ENCODE data around the gene FAM20B. TPM values are rescaled to one million over a fixed set of nuclear protein-coding genes. Genes with fewer than 3 reads are reported as not detected.

The FAM20B gene
- total and polyA plus RNA-seq, 2 of the 13 experiments (the other 11 are each of a cell fraction or from before 2014, with no cell fraction given): 13.8 to 26.9 TPM

DNA sequence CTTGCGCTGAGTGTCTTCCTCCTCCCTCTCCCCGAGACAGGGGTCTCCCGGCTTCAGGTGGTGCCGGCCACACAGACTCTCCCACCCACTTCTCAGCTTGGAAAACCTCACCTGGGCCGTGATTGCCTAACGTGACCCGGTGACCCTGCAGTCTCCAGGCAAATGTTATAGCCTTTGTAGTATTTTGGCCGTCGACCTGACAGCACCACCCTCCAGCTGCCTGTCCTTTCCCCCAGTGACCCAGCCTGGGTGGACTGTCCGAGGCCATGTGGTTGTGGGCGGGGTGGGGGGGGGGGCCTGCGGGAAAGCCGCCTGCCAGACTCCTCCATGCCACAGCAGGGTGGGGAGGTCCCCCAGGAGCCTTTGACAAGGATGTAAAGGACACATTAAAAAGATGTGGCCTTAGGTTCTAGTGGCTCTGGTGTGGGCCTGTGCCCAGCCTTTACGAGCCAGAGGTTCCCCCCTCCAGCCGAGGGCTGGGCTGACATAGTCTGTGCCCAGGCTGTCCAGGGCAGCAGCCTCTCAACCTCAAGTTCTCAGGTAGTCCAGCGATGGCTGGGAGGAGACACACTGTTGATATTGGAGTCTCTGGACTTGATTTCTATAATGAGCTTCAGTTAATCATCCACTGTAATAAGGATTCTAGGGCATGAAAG lies 64.3 kb downstream of the FAM20B start (continued):
- TF ChIP-seq, protein P1, sequence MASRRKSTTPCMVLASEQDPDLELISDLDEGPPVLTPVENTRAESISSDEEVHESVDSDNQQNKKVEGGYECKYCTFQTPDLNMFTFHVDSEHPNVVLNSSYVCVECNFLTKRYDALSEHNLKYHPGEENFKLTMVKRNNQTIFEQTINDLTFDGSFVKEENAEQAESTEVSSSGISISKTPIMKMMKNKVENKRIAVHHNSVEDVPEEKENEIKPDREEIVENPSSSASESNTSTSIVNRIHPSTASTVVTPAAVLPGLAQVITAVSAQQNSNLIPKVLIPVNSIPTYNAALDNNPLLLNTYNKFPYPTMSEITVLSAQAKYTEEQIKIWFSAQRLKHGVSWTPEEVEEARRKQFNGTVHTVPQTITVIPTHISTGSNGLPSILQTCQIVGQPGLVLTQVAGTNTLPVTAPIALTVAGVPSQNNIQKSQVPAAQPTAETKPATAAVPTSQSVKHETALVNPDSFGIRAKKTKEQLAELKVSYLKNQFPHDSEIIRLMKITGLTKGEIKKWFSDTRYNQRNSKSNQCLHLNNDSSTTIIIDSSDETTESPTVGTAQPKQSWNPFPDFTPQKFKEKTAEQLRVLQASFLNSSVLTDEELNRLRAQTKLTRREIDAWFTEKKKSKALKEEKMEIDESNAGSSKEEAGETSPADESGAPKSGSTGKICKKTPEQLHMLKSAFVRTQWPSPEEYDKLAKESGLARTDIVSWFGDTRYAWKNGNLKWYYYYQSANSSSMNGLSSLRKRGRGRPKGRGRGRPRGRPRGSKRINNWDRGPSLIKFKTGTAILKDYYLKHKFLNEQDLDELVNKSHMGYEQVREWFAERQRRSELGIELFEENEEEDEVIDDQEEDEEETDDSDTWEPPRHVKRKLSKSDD (CRISPR knock-in tag; IDR thresholded peaks at IDR 0.05; ENCODE audit: low read depth): no peak
- TF ChIP-seq, protein P2, sequence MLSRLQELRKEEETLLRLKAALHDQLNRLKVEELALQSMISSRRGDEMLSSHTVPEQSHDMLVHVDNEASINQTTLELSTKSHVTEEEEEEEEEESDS (CRISPR knock-in tag; IDR thresholded peaks at IDR 0.05; ENCODE audit: borderline replicate concordance): no peak
- no peak for TF ChIP-seq KAT8 (CRISPR knock-in tag; IDR thresholded peaks at IDR 0.05)
- TF ChIP-seq, protein P3, sequence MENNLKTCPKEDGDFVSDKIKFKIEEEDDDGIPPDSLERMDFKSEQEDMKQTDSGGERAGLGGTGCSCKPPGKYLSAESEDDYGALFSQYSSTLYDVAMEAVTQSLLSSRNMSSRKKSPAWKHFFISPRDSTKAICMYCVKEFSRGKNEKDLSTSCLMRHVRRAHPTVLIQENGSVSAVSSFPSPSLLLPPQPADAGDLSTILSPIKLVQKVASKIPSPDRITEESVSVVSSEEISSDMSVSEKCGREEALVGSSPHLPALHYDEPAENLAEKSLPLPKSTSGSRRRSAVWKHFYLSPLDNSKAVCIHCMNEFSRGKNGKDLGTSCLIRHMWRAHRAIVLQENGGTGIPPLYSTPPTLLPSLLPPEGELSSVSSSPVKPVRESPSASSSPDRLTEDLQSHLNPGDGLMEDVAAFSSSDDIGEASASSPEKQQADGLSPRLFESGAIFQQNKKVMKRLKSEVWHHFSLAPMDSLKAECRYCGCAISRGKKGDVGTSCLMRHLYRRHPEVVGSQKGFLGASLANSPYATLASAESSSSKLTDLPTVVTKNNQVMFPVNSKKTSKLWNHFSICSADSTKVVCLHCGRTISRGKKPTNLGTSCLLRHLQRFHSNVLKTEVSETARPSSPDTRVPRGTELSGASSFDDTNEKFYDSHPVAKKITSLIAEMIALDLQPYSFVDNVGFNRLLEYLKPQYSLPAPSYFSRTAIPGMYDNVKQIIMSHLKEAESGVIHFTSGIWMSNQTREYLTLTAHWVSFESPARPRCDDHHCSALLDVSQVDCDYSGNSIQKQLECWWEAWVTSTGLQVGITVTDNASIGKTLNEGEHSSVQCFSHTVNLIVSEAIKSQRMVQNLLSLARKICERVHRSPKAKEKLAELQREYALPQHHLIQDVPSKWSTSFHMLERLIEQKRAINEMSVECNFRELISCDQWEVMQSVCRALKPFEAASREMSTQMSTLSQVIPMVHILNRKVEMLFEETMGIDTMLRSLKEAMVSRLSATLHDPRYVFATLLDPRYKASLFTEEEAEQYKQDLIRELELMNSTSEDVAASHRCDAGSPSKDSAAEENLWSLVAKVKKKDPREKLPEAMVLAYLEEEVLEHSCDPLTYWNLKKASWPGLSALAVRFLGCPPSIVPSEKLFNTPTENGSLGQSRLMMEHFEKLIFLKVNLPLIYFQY (CRISPR knock-in tag; IDR thresholded peaks at IDR 0.05; ENCODE audit: borderline replicate concordance): no peak
- TF ChIP-seq, protein P4, sequence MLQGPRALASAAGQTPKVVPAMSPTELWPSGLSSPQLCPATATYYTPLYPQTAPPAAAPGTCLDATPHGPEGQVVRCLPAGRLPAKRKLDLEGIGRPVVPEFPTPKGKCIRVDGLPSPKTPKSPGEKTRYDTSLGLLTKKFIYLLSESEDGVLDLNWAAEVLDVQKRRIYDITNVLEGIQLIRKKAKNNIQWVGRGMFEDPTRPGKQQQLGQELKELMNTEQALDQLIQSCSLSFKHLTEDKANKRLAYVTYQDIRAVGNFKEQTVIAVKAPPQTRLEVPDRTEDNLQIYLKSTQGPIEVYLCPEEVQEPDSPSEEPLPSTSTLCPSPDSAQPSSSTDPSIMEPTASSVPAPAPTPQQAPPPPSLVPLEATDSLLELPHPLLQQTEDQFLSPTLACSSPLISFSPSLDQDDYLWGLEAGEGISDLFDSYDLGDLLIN (CRISPR knock-in tag; IDR thresholded peaks at IDR 0.05; ENCODE audit: borderline replicate concordance): no peak
- TF ChIP-seq ZNF335 (CRISPR knock-in tag; IDR thresholded peaks at IDR 0.05): no peak
- TF ChIP-seq, protein P5, sequence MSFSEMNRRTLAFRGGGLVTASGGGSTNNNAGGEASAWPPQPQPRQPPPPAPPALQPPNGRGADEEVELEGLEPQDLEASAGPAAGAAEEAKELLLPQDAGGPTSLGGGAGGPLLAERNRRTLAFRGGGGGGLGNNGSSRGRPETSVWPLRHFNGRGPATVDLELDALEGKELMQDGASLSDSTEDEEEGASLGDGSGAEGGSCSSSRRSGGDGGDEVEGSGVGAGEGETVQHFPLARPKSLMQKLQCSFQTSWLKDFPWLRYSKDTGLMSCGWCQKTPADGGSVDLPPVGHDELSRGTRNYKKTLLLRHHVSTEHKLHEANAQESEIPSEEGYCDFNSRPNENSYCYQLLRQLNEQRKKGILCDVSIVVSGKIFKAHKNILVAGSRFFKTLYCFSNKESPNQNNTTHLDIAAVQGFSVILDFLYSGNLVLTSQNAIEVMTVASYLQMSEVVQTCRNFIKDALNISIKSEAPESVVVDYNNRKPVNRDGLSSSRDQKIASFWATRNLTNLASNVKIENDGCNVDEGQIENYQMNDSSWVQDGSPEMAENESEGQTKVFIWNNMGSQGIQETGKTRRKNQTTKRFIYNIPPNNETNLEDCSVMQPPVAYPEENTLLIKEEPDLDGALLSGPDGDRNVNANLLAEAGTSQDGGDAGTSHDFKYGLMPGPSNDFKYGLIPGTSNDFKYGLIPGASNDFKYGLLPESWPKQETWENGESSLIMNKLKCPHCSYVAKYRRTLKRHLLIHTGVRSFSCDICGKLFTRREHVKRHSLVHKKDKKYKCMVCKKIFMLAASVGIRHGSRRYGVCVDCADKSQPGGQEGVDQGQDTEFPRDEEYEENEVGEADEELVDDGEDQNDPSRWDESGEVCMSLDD (CRISPR knock-in tag; IDR thresholded peaks at IDR 0.05; ENCODE audit: borderline replicate concordance): no peak
- no peak for TF ChIP-seq KDM5A (IDR thresholded peaks at IDR 0.05; ENCODE audit: borderline replicate concordance, low read length)
- TF ChIP-seq RFXANK (CRISPR knock-in tag; IDR thresholded peaks at IDR 0.05): no peak
- TF ChIP-seq ARID2 (CRISPR knock-in tag; IDR thresholded peaks at IDR 0.05; ENCODE audit: borderline replicate concordance): no peak
- TF ChIP-seq ZNF883 (CRISPR knock-in tag; IDR thresholded peaks at IDR 0.05; ENCODE audit: not compliant biosample characterization): no peak
- no peak for TF ChIP-seq SSRP1 (CRISPR knock-in tag; IDR thresholded peaks at IDR 0.05)
- TF ChIP-seq ZNF430 (CRISPR knock-in tag; IDR thresholded peaks at IDR 0.05): no peak
- TF ChIP-seq, protein P6, sequence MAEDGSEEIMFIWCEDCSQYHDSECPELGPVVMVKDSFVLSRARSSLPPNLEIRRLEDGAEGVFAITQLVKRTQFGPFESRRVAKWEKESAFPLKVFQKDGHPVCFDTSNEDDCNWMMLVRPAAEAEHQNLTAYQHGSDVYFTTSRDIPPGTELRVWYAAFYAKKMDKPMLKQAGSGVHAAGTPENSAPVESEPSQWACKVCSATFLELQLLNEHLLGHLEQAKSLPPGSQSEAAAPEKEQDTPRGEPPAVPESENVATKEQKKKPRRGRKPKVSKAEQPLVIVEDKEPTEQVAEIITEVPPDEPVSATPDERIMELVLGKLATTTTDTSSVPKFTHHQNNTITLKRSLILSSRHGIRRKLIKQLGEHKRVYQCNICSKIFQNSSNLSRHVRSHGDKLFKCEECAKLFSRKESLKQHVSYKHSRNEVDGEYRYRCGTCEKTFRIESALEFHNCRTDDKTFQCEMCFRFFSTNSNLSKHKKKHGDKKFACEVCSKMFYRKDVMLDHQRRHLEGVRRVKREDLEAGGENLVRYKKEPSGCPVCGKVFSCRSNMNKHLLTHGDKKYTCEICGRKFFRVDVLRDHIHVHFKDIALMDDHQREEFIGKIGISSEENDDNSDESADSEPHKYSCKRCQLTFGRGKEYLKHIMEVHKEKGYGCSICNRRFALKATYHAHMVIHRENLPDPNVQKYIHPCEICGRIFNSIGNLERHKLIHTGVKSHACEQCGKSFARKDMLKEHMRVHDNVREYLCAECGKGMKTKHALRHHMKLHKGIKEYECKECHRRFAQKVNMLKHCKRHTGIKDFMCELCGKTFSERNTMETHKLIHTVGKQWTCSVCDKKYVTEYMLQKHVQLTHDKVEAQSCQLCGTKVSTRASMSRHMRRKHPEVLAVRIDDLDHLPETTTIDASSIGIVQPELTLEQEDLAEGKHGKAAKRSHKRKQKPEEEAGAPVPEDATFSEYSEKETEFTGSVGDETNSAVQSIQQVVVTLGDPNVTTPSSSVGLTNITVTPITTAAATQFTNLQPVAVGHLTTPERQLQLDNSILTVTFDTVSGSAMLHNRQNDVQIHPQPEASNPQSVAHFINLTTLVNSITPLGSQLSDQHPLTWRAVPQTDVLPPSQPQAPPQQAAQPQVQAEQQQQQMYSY (CRISPR knock-in tag; IDR thresholded peaks at IDR 0.05): no peak
